Lung (tissue), 12 donors: ENCODE measurements around the gene ZNF521. TPM values are rescaled to one million over a fixed set of nuclear protein-coding genes. Genes with fewer than 3 reads are reported as not detected.

Experiments
- ATAC-seq: fragments of 200-7000 bp; cut with Tn5 transposase; one replicate; pipeline ENCODE4 v1.9.1; 2020; ENCODE audit warnings: moderate number of reproducible peaks; ENCODE audit not compliant: insufficient read depth, low FRiP score
- DNase-seq, 3 donors: peaks; one replicate each; pipeline ENCODE4 v3.0.0-alpha.2; 2013 to 2017
- H3K27ac ChIP-seq, 2 donors: one replicate each; pipeline ENCODE4 v1.5.1; 2013; ENCODE audit warnings: mild to moderate bottlenecking in 2 of 2, moderate library complexity in 2 of 2, control low read depth in 1 of 2, inconsistent platforms in 1 of 2, low read depth in 1 of 2, low read length in 1 of 2
- H3K27me3 ChIP-seq, 3 donors: one replicate each; pipeline ENCODE4 v1.5.1; 2013; ENCODE audit warnings: low read length in 2 of 3; ENCODE audit not compliant: control insufficient read depth in 3 of 3, insufficient read depth in 3 of 3
- H3K36me3 ChIP-seq, 4 donors: one replicate each; pipeline ENCODE4 v1.5.1; 2013; ENCODE audit warnings: low read length in 4 of 4, mild to moderate bottlenecking in 1 of 4, moderate library complexity in 1 of 4; ENCODE audit not compliant: control insufficient read depth in 4 of 4, insufficient read depth in 4 of 4
- H3K4me1 ChIP-seq, 5 donors: one replicate each; pipeline ENCODE4 v1.5.1; 2013; ENCODE audit warnings: low read length in 5 of 5, mild to moderate bottlenecking in 2 of 5, moderate library complexity in 1 of 5; ENCODE audit not compliant: control insufficient read depth in 5 of 5, insufficient read depth in 5 of 5
- H3K4me3 ChIP-seq: one replicate; pipeline ENCODE4 v1.5.1; 2013; ENCODE audit warnings: mild to moderate bottlenecking, control low read depth, moderate library complexity
- H3K9ac ChIP-seq, 2 donors: one replicate each; pipeline ENCODE4 v1.5.1; 2013; ENCODE audit warnings: low read length in 2 of 2, control low read depth in 1 of 2; ENCODE audit not compliant: insufficient read depth in 1 of 2
- H3K9me3 ChIP-seq, 4 donors: one replicate each; pipeline ENCODE4 v1.5.1; 2013; ENCODE audit warnings: low read length in 3 of 4, mild to moderate bottlenecking in 1 of 4, moderate library complexity in 1 of 4; ENCODE audit not compliant: control insufficient read depth in 4 of 4, insufficient read depth in 3 of 4
- WGBS, 2 donors: extraction: QIAGEN DNeasy Blood & Tissue Kit; methylation state at CpG; one replicate each; pipeline ENCODE4 v1.1.7; 2013; 5-methylcytosine and 5-hydroxymethylcytosine counted together
- polyA plus RNA-seq, 2 donors: library from polyadenylated mRNA; stranded (reverse); fragments of 200-250 nt; gene quantifications; one replicate each; pipeline ENCODE4 v1.2.1, GENCODE V29; 2013
- total RNA-seq, 2 donors: library from RNA; depleted of rRNA in 1 of 2; stranded (reverse); fragments of >200 nt in 1 of 2; gene quantifications; one replicate each; pipeline ENCODE4 v1.2.1, GENCODE V29; 2014 to 2021
- TF ChIP-seq, protein P1 (sequence below): IDR thresholded peaks from 2 replicates; pipeline ENCODE4 v1.5.1; 2012; ENCODE audit warnings: mild to moderate bottlenecking; ENCODE audit errors: control extremely low read depth, extremely low read depth
- donor health status: control.
- donor health status: control.
- donor health status: Bipolar disorder and iron deficiency.
- donor health status: healthy.
- donor health status: DM: yes; HTN: yes; CAD: no.

The ZNF521 gene
- total and polyA plus RNA-seq, 4 donors: 1.5 to 48.8 (median 10.7) TPM

DNA sequence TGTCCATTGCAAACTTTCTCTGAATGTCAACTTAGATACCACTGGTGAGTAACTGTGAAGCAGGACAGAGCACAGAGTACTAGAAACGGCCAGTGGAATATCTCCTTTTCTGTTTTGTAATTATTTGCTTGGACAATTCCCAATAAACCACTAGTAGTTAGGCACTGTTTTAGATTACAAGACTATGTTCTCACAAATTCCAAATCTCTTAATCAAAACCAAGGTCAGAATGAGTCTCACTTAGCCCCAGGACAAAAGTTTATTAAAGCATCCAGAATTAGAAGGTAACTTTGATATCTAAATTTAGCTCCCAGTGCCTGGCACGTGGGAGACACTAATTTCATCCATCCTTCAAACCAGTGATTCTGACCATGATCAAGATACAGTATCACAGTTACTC lies 89.0 kb downstream of the ZNF521 start:
- no peaks in the 10 kb centered on the region for H3K27me3 ChIP-seq
- H3K4me1 ChIP-seq: peaks cover 0 to 11% (median 5%) of the 10 kb centered on the region in 5 donors
- no peak overlapping the region for H3K9ac ChIP-seq
- H3K9me3 ChIP-seq: peaks cover 0 to 1% (median 0%) of the 10 kb centered on the region in 4 donors
- H3K36me3 ChIP-seq: peaks cover 0 to 2% (median 0%) of the 10 kb centered on the region in 4 donors
- TF ChIP-seq, protein P1, sequence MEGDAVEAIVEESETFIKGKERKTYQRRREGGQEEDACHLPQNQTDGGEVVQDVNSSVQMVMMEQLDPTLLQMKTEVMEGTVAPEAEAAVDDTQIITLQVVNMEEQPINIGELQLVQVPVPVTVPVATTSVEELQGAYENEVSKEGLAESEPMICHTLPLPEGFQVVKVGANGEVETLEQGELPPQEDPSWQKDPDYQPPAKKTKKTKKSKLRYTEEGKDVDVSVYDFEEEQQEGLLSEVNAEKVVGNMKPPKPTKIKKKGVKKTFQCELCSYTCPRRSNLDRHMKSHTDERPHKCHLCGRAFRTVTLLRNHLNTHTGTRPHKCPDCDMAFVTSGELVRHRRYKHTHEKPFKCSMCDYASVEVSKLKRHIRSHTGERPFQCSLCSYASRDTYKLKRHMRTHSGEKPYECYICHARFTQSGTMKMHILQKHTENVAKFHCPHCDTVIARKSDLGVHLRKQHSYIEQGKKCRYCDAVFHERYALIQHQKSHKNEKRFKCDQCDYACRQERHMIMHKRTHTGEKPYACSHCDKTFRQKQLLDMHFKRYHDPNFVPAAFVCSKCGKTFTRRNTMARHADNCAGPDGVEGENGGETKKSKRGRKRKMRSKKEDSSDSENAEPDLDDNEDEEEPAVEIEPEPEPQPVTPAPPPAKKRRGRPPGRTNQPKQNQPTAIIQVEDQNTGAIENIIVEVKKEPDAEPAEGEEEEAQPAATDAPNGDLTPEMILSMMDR: no peak
- H3K27ac ChIP-seq: peak overlapping the region in 1 of 2 donors; percentile 53
- DNase-seq: no peak
- WGBS, 2 donors: 64 to 80% methylated on average over 2 of the region's 2 CpGs
- no peak overlapping the region for H3K4me3 ChIP-seq
- ATAC-seq: no peak

DNA sequence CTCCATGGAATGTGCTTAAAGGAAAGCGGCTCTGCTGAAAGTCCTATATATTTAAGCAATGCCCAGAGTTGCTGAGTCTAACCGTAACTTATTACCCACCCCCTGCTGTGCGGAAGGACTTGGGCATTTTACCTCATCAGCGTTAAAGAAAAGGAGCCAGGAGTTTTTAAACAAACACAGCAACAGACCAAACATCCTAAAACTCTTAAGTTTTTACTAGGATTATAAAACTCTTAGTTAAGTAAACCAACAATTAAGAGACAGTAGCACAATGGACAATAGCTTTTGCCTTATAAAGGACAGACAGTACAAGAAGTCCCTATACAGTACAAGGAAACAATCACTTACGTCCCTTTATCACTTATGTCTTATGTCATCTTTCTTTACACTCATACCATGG lies 90.2 kb downstream of the ZNF521 start:
- Histone ChIP-seq H3K4me1 (peaks cover 0 to 11% (median 5%) of the 10 kb centered on the region in 5 donors), H3K4me3 (no peak overlapping the region), H3K9ac (no peak overlapping the region), H3K27me3 (no peaks in the 10 kb centered on the region), H3K9me3 (peaks cover 0 to 1% (median 0%) of the 10 kb centered on the region in 4 donors), H3K36me3 (peaks cover 0 to 2% (median 0%) of the 10 kb centered on the region in 4 donors), H3K27ac (peak overlapping the region in 1 of 2 donors; percentile 2)
- WGBS, 2 donors: 79 to 84% methylated on average over 5 of the region's 5 CpGs
- no peak for ATAC-seq
- TF ChIP-seq, protein P1: no peak
- DNase-seq: peak in 1 of 3 donors; percentile 46

DNA sequence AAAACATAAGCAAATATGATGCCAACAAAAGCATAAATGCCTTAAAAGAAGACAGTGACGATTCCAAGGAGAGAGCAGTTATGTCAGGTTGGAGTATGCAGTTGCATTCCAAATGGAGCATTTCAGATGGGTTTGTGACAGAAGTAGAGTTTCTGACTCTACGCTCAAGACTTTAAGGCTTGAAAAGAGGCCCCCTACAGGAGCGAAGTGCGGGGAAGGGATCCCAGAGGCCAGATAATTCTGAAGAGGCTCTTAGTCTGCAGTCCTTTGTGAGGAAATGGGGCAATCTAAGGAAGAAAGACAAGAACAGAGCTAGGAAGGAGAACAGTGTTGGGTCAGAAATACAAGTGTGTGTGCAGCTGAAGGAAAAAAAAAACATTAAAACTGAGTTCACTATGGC lies 95.5 kb downstream of the ZNF521 start:
- peaks cover 0 to 1% (median 0%) of the 10 kb centered on the region in 4 donors for H3K9me3 ChIP-seq
- DNase-seq (no peak), ATAC-seq (no peak)
- peaks cover 0 to 4% (median 0%) of the 10 kb centered on the region in 4 donors for H3K36me3 ChIP-seq
- H3K27ac ChIP-seq: no peak overlapping the region
- H3K9ac ChIP-seq: no peak overlapping the region
- 85 to 93% methylated on average over 4 of the region's 4 CpGs for WGBS, 2 donors
- H3K4me3 ChIP-seq: no peak overlapping the region
- H3K27me3 ChIP-seq: no peaks in the 10 kb centered on the region
- TF ChIP-seq, protein P1: no peak
- H3K4me1 ChIP-seq: peaks cover 0 to 2% (median 0%) of the 10 kb centered on the region in 5 donors

DNA sequence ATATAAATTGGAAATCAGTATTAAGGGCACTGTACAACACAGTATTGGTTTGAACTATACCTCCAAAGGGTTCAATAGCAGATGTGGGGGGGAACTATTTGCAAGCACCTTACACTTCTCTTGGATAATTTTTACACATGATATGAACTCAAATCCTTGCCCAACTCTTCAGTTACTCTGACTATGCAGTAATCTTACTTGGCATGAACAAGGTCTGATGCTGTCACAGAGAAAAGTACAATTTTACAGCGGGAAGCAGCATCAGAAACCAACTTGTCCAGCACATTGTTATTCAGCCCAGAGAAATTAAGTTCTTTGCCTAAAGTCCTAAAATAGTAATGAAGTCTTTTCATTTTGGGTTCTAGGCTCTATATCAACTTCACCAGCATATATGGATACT lies 98.2 kb downstream of the ZNF521 start:
- H3K4me1 ChIP-seq: peaks cover 0 to 11% (median 5%) of the 10 kb centered on the region in 5 donors
- DNase-seq: no peak
- no peaks in the 10 kb centered on the region for H3K9me3 ChIP-seq
- no peak overlapping the region for H3K4me3 ChIP-seq
- ATAC-seq: no peak
- WGBS, 2 donors: 93 to 100% methylated on average over 1 of the region's 1 CpG
- H3K27ac ChIP-seq: no peak overlapping the region
- no peaks in the 10 kb centered on the region for H3K27me3 ChIP-seq
- H3K36me3 ChIP-seq: peaks cover 0 to 2% (median 0%) of the 10 kb centered on the region in 4 donors
- no peak overlapping the region for H3K9ac ChIP-seq
- TF ChIP-seq, protein P1: no peak
